HEK293 (cell line): ENCODE data around the gene TSPAN9.

ENCODE experiments used
- BCL11A ChIP-seq: fragments of 450-650 bp; formaldehyde crosslinking; IDR thresholded peaks from 2 replicates; pipeline ENCODE4 v1.5.1; 2016; ENCODE audit warnings: low read depth, missing biosample characterization, missing genetic modification characterization
- EGR2 ChIP-seq: fragments of 450-650 bp; formaldehyde crosslinking; IDR thresholded peaks from 2 replicates; pipeline ENCODE4 v1.5.1; 2016; ENCODE audit warnings: low read depth, missing biosample characterization, missing genetic modification characterization
- GLIS2 ChIP-seq: fragments of 450-650 bp; formaldehyde crosslinking; IDR thresholded peaks from 2 replicates; pipeline ENCODE4 v1.5.1; 2016; ENCODE audit warnings: missing biosample characterization, missing genetic modification characterization
- HOXA7 ChIP-seq: sonication (generic); formaldehyde crosslinking; IDR thresholded peaks from 2 replicates; pipeline ENCODE4 v1.8.1; 2022; ENCODE audit warnings: missing genetic modification reagents, borderline replicate concordance
- IKZF3 ChIP-seq: fragments of 450-650 bp; IDR thresholded peaks from 2 replicates; pipeline ENCODE4 v1.5.0; 2018; ENCODE audit warnings: missing biosample characterization, mild to moderate bottlenecking, missing genetic modification characterization, moderate library complexity
- OVOL3 ChIP-seq: fragments of 450-650 bp; formaldehyde crosslinking; IDR thresholded peaks from 2 replicates; pipeline ENCODE4 v1.5.1; 2016; ENCODE audit warnings: missing biosample characterization, missing genetic modification characterization
- REST ChIP-seq: fragments of 450-650 bp; formaldehyde crosslinking; IDR thresholded peaks from 2 replicates; pipeline ENCODE4 v1.5.1; 2016; ENCODE audit warnings: missing biosample characterization, missing genetic modification characterization
- SP2 ChIP-seq: fragments of 450-650 bp; formaldehyde crosslinking; IDR thresholded peaks from 2 replicates; pipeline ENCODE4 v1.5.1; 2016; ENCODE audit warnings: missing biosample characterization, missing genetic modification characterization
- SP3 ChIP-seq: fragments of 450-650 bp; formaldehyde crosslinking; IDR thresholded peaks from 2 replicates; pipeline ENCODE4 v1.5.1; 2016; ENCODE audit warnings: missing biosample characterization, missing genetic modification characterization
- ZFP37 ChIP-seq: fragments of 450-650 bp; formaldehyde crosslinking; IDR thresholded peaks from 2 replicates; pipeline ENCODE4 v1.5.1; 2016; ENCODE audit warnings: missing biosample characterization, missing genetic modification characterization
- ZIC2 ChIP-seq: fragments of 450-650 bp; formaldehyde crosslinking; IDR thresholded peaks from 2 replicates; pipeline ENCODE4 v1.5.1; 2016; ENCODE audit warnings: missing biosample characterization, missing genetic modification characterization
- ZNF138 ChIP-seq: fragments of 450-650 bp; formaldehyde crosslinking; IDR thresholded peaks from 2 replicates; pipeline ENCODE4 v1.5.1; 2016; ENCODE audit warnings: missing biosample characterization, missing genetic modification characterization, borderline replicate concordance
- ZNF157 ChIP-seq: fragments of 450-650 bp; formaldehyde crosslinking; IDR thresholded peaks from 2 replicates; pipeline ENCODE4 v1.5.1; 2016; ENCODE audit warnings: missing biosample characterization, missing genetic modification characterization
- ZNF211 ChIP-seq: fragments of 450-650 bp; formaldehyde crosslinking; IDR thresholded peaks from 2 replicates; pipeline ENCODE4 v1.5.1; 2016; ENCODE audit warnings: low read depth, missing biosample characterization, missing genetic modification characterization
- ZNF391 ChIP-seq: fragments of 450-650 bp; formaldehyde crosslinking; IDR thresholded peaks from 2 replicates; pipeline ENCODE4 v1.5.1; 2016; ENCODE audit warnings: low read depth, missing biosample characterization, missing genetic modification characterization, borderline replicate concordance
- ZNF423 ChIP-seq: fragments of 450-650 bp; formaldehyde crosslinking; IDR thresholded peaks from 2 replicates; pipeline ENCODE4 v1.5.1; 2016; ENCODE audit warnings: missing biosample characterization, missing genetic modification characterization
- ZNF449 ChIP-seq: fragments of 450-650 bp; formaldehyde crosslinking; IDR thresholded peaks from 2 replicates; pipeline ENCODE4 v1.5.1; 2017; ENCODE audit warnings: missing biosample characterization, mild to moderate bottlenecking, missing genetic modification characterization, moderate library complexity
- ZNF48 ChIP-seq: fragments of 450-650 bp; formaldehyde crosslinking; IDR thresholded peaks from 2 replicates; pipeline ENCODE4 v1.5.1; 2016; ENCODE audit warnings: missing biosample characterization, missing genetic modification characterization
- ZNF513 ChIP-seq: fragments of 450-650 bp; IDR thresholded peaks from 2 replicates; pipeline ENCODE4 v1.5.1; 2018; ENCODE audit warnings: missing biosample characterization, missing genetic modification characterization
- ZNF514 ChIP-seq: fragments of 450-650 bp; formaldehyde crosslinking; IDR thresholded peaks from 2 replicates; pipeline ENCODE4 v1.5.1; 2016; ENCODE audit warnings: missing biosample characterization, missing genetic modification characterization
- ZNF521 ChIP-seq: fragments of 450-650 bp; formaldehyde crosslinking; IDR thresholded peaks from 2 replicates; pipeline ENCODE4 v1.5.1; 2017; ENCODE audit warnings: missing biosample characterization, mild to moderate bottlenecking, missing genetic modification characterization
- ZNF610 ChIP-seq: fragments of 450-650 bp; formaldehyde crosslinking; IDR thresholded peaks from 2 replicates; pipeline ENCODE4 v1.5.1; 2016; ENCODE audit warnings: missing biosample characterization, missing genetic modification characterization, borderline replicate concordance
- ZNF654 ChIP-seq: fragments of 450-650 bp; formaldehyde crosslinking; IDR thresholded peaks from 2 replicates; pipeline ENCODE4 v1.5.1; 2016; ENCODE audit warnings: low read depth, missing biosample characterization, missing genetic modification characterization
- ZNF664 ChIP-seq: fragments of 450-650 bp; formaldehyde crosslinking; IDR thresholded peaks from 2 replicates; pipeline ENCODE4 v1.5.1; 2016; ENCODE audit warnings: missing biosample characterization, missing genetic modification characterization
- ZNF704 ChIP-seq: fragments of 450-650 bp; formaldehyde crosslinking; IDR thresholded peaks from 2 replicates; pipeline ENCODE4 v1.5.1; 2016; ENCODE audit warnings: missing biosample characterization, missing genetic modification characterization
- ZNF768 ChIP-seq: fragments of 450-650 bp; formaldehyde crosslinking; IDR thresholded peaks from 2 replicates; pipeline ENCODE4 v1.5.1; 2018; ENCODE audit warnings: missing biosample characterization, mild to moderate bottlenecking, missing genetic modification characterization
- ZNF785 ChIP-seq: fragments of 450-650 bp; formaldehyde crosslinking; IDR thresholded peaks from 2 replicates; pipeline ENCODE4 v1.5.1; 2016; ENCODE audit warnings: missing biosample characterization, missing genetic modification characterization
- ZSCAN16 ChIP-seq: fragments of 450-650 bp; formaldehyde crosslinking; IDR thresholded peaks from 2 replicates; pipeline ENCODE4 v1.5.1; 2016; ENCODE audit warnings: missing biosample characterization, missing genetic modification characterization
- TF ChIP-seq, protein P1 (sequence below): fragments of 450-650 bp; formaldehyde crosslinking; IDR thresholded peaks from 2 replicates; pipeline ENCODE4 v1.5.1; 2017; ENCODE audit warnings: missing biosample characterization, missing genetic modification characterization
- TF ChIP-seq, protein P2 (sequence below): fragments of 450-650 bp; formaldehyde crosslinking; IDR thresholded peaks from 2 replicates; pipeline ENCODE4 v1.5.1; 2016; ENCODE audit warnings: missing biosample characterization, missing genetic modification characterization

TSPAN9 gene

GRCh38 chr12:3199551-3200031 is 122.4 kb downstream of the TSPAN9 start (continued):
- TF ChIP-seq GLIS2 (tag by site-specific recombination): peak; percentile 96
- TF ChIP-seq ZNF704 (tag by site-specific recombination): no peak
- peak; percentile 53 for TF ChIP-seq IKZF3
- TF ChIP-seq OVOL3 (tag by site-specific recombination): no peak
- TF ChIP-seq ZNF768 (tag by site-specific recombination): no peak
- no peak for TF ChIP-seq ZNF157 (tag by site-specific recombination)
- TF ChIP-seq ZNF514 (tag by site-specific recombination): no peak
- no peak for TF ChIP-seq SP3 (tag by site-specific recombination)
- no peak for TF ChIP-seq ZNF521 (tag by site-specific recombination)
- TF ChIP-seq ZNF785: no peak
- peak; percentile 89 for TF ChIP-seq ZNF423
- TF ChIP-seq, protein P1, sequence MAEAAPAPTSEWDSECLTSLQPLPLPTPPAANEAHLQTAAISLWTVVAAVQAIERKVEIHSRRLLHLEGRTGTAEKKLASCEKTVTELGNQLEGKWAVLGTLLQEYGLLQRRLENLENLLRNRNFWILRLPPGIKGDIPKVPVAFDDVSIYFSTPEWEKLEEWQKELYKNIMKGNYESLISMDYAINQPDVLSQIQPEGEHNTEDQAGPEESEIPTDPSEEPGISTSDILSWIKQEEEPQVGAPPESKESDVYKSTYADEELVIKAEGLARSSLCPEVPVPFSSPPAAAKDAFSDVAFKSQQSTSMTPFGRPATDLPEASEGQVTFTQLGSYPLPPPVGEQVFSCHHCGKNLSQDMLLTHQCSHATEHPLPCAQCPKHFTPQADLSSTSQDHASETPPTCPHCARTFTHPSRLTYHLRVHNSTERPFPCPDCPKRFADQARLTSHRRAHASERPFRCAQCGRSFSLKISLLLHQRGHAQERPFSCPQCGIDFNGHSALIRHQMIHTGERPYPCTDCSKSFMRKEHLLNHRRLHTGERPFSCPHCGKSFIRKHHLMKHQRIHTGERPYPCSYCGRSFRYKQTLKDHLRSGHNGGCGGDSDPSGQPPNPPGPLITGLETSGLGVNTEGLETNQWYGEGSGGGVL (tag by site-specific recombination): peak; percentile 70
- no peak for TF ChIP-seq ZNF664 (tag by site-specific recombination)
- TF ChIP-seq, protein P2, sequence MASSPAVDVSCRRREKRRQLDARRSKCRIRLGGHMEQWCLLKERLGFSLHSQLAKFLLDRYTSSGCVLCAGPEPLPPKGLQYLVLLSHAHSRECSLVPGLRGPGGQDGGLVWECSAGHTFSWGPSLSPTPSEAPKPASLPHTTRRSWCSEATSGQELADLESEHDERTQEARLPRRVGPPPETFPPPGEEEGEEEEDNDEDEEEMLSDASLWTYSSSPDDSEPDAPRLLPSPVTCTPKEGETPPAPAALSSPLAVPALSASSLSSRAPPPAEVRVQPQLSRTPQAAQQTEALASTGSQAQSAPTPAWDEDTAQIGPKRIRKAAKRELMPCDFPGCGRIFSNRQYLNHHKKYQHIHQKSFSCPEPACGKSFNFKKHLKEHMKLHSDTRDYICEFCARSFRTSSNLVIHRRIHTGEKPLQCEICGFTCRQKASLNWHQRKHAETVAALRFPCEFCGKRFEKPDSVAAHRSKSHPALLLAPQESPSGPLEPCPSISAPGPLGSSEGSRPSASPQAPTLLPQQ (tag by site-specific recombination): peak; percentile 46
- TF ChIP-seq ZNF610 (tag by site-specific recombination): no peak
- no peak for TF ChIP-seq ZNF211 (tag by site-specific recombination)
- TF ChIP-seq ZNF449 (tag by site-specific recombination): no peak
- 0 out of 2 replicates have a peak, but pooled peaks have one; percentile 37 for TF ChIP-seq BCL11A (tag by site-specific recombination)
- no peak for TF ChIP-seq ZNF138
- TF ChIP-seq ZNF513 (tag by site-specific recombination): no peak
- no peak for TF ChIP-seq ZFP37 (tag by site-specific recombination)
- TF ChIP-seq REST: no peak
- no peak for TF ChIP-seq ZNF654
- TF ChIP-seq SP2 (tag by site-specific recombination): no peak
- TF ChIP-seq HOXA7 (CRISPR knock-in tag): no peak
- peak; percentile 79; the same call in 1 of the 2 replicates for TF ChIP-seq ZNF391 (tag by site-specific recombination)
- TF ChIP-seq ZIC2 (tag by site-specific recombination): peak; percentile 90
- TF ChIP-seq ZNF48: no peak
- 0 out of 2 replicates have a peak, but pooled peaks have one; percentile 43 for TF ChIP-seq EGR2 (tag by site-specific recombination)
- TF ChIP-seq ZSCAN16 (tag by site-specific recombination): no peak
